Measurements from ENCODE around the gene RUNX1. TPM values are rescaled to one million over a fixed set of nuclear protein-coding genes. Genes with fewer than 3 reads are reported as not detected.

Gene RUNX1
- polyA plus RNA-seq, 3 donors = 6.2 to 49.7 (median 8.7) TPM

GRCh38 chr21:34790834-34791233 lies 258.3 kb downstream of the RUNX1 start:
- Mint-ChIP-seq H3K27ac (no peak overlapping the region), H3K4me1 (peaks cover 8% of the 10 kb centered on the region), H3K9me3 (peaks cover 0 to 4% (median 0%) of the 10 kb centered on the region in 7 donors), H3K27me3 (ENCODE audit: low read depth in 3 of 3) (peaks cover 0 to 1% (median 0%) of the 10 kb centered on the region in 3 donors), H3K36me3 (peaks cover 53 to 62% of the 10 kb centered on the region in 2 donors), H3K4me3 (no peak overlapping the region)
- no peak overlapping the region for H2AFZ ChIP-seq (ENCODE audit: insufficient read depth, low read depth, low read length, poor library complexity, severe bottlenecking)
- peaks cover 49 to 67% of the 10 kb centered on the region in 2 donors for H3K36me3 ChIP-seq (replicated peaks in 1 of 2; ENCODE audit: control insufficient read depth in 1 of 2, insufficient read depth in 2 of 2, low read length in 2 of 2)
- no peaks in the 10 kb centered on the region for H3K9me3 ChIP-seq (replicated peaks in 1 of 2; ENCODE audit: control insufficient read depth in 1 of 2, insufficient read depth in 1 of 2, low read length in 2 of 2)
- H3K9ac ChIP-seq (ENCODE audit: insufficient read depth, low read length, poor library complexity, severe bottlenecking) = no peak overlapping the region
- peaks cover 13% of the 10 kb centered on the region for H3K79me2 ChIP-seq (ENCODE audit: insufficient read depth, low read length)
- TF ChIP-seq CTCF (IDR thresholded peaks at IDR 0.05) = no peak
- H3K27ac ChIP-seq (ENCODE audit: low read depth in 1 of 2, low read length in 2 of 2) = no peak overlapping the region
- WGBS (ENCODE audit: insufficient coverage) = no CpG with 5 or more reads among the region's 3 CpGs
- no peaks in the 10 kb centered on the region for H3K27me3 ChIP-seq (ENCODE audit: control insufficient read depth in 2 of 2, insufficient read depth in 2 of 2, low read length in 2 of 2)
- H3K4me2 ChIP-seq (replicated peaks; ENCODE audit: extremely low read depth, low read length, poor library complexity, severe bottlenecking) = no peak overlapping the region
- H3K4me3 ChIP-seq (replicated peaks in 1 of 3; ENCODE audit: low read depth in 2 of 3, low read length in 3 of 3) = no peak overlapping the region
- no peak for DNase-seq
- peaks cover 50% of the 10 kb centered on the region for H4K20me1 ChIP-seq (ENCODE audit: insufficient read depth, low read length)
- no peaks in the 10 kb centered on the region for H3K4me1 ChIP-seq (ENCODE audit: control insufficient read depth in 1 of 2, insufficient read depth in 2 of 2, low read length in 2 of 2)
- intact Hi-C loops (cut with micrococcal nuclease) = no loop called here

GRCh38 chr21:34790341-34790740 lies 258.8 kb downstream of the RUNX1 start:
- Histone ChIP-seq H3K36me3 (replicated peaks in 1 of 2; ENCODE audit: control insufficient read depth in 1 of 2, insufficient read depth in 2 of 2, low read length in 2 of 2) (peaks cover 44 to 62% of the 10 kb centered on the region in 2 donors), H3K9me3 (replicated peaks in 1 of 2; ENCODE audit: control insufficient read depth in 1 of 2, insufficient read depth in 1 of 2, low read length in 2 of 2) (no peaks in the 10 kb centered on the region), H3K4me2 (replicated peaks; ENCODE audit: extremely low read depth, low read length, poor library complexity, severe bottlenecking) (no peak overlapping the region), H3K27me3 (ENCODE audit: control insufficient read depth in 2 of 2, insufficient read depth in 2 of 2, low read length in 2 of 2) (no peaks in the 10 kb centered on the region), H4K20me1 (ENCODE audit: insufficient read depth, low read length) (peaks cover 46% of the 10 kb centered on the region), H3K4me3 (replicated peaks in 1 of 3; ENCODE audit: low read depth in 2 of 3, low read length in 3 of 3) (no peak overlapping the region), H3K9ac (ENCODE audit: insufficient read depth, low read length, poor library complexity, severe bottlenecking) (no peak overlapping the region), H3K4me1 (ENCODE audit: control insufficient read depth in 1 of 2, insufficient read depth in 2 of 2, low read length in 2 of 2) (no peaks in the 10 kb centered on the region), H3K27ac (ENCODE audit: low read depth in 1 of 2, low read length in 2 of 2) (no peak overlapping the region), H2AFZ (ENCODE audit: insufficient read depth, low read depth, low read length, poor library complexity, severe bottlenecking) (no peak overlapping the region), H3K79me2 (ENCODE audit: insufficient read depth, low read length) (peaks cover 13% of the 10 kb centered on the region)
- Mint-ChIP-seq H3K9me3 (peaks cover 0 to 4% (median 0%) of the 10 kb centered on the region in 7 donors), H3K4me1 (peaks cover 8% of the 10 kb centered on the region), H3K27ac (no peak overlapping the region), H3K27me3 (ENCODE audit: low read depth in 3 of 3) (peaks cover 0 to 1% (median 0%) of the 10 kb centered on the region in 3 donors), H3K4me3 (no peak overlapping the region), H3K36me3 (peaks cover 48 to 57% of the 10 kb centered on the region in 2 donors)
- intact Hi-C loops (cut with micrococcal nuclease) = no loop called here
- DNase-seq = no peak
- TF ChIP-seq CTCF (IDR thresholded peaks at IDR 0.05) = no peak
- 100% methylated on average over 1 of the region's 6 CpGs for WGBS (ENCODE audit: insufficient coverage)
